ACHN (cell line): ENCODE results near the gene CDH22.

ENCODE experiments used
- DNase-seq: peaks from one replicate; pipeline ENCODE4 v3.0.0-alpha.2; 2015
- in situ Hi-C: cut with HindIII; loops from 2 replicates; pipeline ENCODE4 v1.10.0; 2017; ENCODE audit warnings: low sequenced_read_pairs, low pct_ligation_motif_present, low pct_unique_long_range_greater_than_20kb

Gene CDH22

DNA sequence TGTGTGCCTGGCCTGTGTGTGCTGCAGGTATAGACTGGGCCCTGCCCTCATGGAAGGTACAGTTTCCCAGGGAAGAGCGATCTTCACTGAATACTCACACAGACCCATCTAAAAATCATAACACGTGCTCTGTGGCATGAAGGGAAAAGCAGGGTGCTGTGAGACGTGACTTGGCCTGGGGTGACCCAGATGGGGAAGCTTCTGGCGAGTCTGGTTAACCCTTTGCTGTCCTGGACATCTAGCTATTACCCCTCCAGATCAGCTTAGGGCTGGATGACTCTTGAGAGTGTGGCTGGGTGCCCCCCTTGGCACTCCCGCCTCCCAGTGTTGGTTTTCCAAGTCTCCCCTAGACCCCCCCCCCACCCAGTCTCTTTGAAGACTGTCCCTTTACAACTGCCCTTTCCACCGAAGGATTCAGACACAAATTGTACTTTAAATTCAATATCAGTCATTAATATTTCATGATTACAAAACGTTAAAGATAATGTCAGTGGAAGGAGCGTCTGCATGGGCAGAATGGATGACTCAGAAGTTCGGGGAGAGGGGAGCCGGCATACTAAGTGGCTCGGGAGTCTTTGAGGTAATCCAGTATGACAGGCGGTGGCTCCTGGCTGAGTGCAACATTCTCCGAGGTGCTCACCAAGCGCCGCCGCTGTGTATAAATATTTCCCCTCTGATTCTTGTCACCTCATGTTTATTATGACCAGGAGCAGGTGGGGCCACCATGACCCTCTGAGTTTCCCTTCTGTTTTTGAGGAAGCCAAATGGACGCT is 112.8 kb downstream of the CDH22 start:
- in situ Hi-C loops = no loop called here

DNA sequence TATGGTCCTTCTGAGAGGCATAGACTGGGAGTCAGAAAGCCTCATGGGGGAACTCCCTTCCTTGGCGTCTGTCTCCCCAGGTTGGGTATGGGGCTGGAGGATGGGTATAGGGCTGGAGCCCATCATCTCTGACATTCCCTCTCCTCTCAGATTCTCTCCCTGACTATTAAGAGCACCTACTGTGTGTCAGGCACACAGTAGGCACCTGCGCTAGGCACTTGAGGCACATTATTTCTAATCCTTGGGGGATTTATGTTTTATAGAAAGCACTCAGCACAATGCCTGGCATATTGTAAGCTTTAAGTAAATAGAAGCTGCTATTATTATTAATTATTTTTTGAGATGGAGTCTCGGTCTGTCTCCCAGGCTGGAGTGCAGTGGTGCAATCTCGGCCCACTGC is 113.9 kb downstream of the CDH22 start:
- in situ Hi-C loops = no loop called here
- DNase-seq = no peak

More for the DNA sequence above, 112.8 kb downstream of the CDH22 start:
- no peak for DNase-seq

DNA sequence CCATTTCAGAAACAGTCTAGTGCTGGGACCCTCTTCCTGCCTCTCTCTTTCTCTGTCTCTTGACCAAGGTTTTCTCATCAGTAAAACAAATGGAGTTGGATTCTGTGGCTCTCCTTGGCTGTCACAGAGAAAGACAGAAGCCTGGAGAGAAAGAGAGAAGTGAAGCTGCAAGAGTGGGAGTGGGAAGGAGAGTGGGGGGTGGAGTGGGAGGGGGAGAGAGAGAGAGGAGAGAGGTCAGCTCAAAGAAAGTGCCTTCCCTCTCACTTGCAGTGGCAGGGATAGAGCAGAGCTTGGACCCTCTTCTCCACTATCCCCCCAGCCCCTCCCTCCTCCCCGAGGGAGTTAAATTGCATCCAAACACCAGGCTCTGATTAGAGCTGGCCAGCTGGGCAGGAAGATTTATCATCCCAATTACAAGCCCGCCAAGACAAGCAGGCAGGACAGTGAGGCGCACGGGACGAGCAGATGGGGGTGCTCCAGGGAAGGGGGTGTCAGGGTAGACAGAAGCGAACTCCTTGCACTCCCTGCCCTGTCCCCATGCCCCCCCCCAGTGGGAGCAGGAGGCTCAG is 115.8 kb downstream of the CDH22 start:
- no peak for DNase-seq
- in situ Hi-C loops = no loop called here

DNA sequence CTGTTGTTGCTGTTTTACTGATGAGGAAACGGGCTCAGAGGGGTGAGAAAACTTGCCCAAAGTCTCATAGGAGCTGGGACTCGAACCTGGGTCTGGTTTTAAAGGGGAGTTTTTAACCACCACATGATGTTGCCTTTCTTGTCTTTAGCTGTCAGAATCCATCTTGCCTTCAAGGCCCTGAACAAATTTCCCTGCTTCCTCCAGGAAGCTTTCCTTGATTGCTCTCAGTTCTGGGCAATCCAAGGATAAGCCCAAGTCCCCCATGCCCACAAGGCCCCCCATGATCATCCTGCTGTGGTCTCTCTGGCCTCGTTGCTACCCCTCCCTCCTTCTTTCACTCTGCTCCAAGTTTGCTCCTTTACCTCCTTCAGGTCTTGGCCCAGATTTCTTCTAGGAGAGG is 116.7 kb downstream of the CDH22 start:
- no peak for DNase-seq
- in situ Hi-C loops = no loop called here

DNA sequence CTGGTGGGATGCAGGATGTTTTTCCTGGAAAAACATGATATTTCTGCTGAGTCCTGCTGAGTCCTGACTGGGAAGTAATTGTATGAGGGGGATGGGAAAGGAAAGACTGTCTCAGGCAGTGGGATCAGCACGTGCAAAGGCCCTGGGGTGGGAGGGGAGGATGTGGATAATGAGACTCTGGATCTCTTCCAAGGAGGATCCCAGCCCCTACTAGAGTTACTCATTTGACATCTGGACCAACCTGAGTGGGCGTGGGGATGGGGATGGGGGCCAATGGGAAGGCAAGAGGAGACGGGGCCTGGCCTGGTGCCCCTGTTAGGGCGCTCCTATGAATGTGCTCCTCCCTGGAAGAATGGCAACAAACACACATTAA is 117.1 kb downstream of the CDH22 start:
- in situ Hi-C loops = no loop called here
- no peak for DNase-seq

DNA sequence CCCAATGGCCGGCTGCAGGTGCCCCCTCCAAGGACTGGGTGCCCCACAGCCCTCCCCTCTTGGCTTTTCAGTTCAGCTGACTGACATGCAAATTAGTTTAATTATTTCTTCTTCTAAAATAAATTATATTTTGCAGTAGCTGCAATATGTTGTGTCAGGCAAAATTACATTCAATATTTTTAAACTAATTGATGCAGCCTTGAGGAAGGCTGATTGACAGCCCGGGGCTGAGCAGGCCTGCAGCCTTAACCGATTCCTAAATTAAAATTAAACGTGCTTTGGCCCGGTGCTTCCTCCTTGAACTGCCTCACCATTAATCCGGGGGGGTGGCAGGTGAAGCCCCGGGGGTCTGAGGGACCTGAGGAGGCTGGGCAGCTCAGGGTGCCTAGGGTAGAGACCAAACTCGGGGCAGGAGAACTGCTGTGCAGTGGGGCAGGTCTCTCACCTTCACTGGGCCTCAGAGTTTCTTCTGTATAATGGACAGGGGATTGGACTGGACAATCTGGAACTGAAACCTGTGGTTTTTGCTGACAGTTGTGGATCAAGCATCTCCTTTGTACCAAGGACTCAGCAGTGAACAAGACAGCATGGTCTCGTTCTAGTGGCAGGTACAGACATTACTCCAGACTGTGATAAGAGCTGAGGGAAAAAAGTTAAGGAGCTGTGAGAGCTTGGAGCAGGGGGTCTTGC is 117.7 kb downstream of the CDH22 start:
- no peak for DNase-seq
- in situ Hi-C loops = no loop called here

DNA sequence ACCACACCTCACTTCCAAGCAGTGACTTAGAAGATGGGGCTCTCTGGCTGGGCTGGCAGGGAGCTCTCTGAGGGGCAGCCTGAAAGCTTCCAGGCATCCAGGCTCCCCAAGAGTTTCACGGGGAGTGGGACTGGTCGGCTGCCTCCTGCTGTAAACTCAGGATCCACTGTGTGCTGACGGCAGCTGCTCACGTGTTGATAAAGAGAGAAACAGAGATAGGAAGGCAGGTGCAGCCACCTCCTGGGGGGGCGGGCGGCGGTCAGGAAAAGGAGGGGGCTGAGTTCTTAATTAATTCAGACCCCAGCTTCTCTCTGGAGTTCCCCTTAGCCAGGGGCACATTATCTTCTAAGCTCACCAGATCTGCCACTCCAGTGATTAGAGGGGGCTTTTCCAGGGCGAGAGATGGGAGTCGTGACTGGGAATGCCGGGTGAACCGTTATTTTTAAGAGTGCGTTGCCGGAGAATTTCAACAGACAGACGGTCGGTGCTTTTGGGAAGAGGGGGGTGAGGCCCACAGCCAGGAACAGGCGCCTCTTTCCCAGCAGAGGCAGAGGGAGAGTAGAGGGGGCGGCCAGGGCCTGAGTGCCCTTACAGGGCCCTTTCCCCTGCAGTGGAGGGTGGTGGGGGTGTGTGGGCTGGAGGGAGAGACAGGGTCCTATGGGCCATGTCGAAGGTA is 119.3 kb downstream of the CDH22 start:
- DNase-seq = no peak
- in situ Hi-C loops = no loop called here

DNA sequence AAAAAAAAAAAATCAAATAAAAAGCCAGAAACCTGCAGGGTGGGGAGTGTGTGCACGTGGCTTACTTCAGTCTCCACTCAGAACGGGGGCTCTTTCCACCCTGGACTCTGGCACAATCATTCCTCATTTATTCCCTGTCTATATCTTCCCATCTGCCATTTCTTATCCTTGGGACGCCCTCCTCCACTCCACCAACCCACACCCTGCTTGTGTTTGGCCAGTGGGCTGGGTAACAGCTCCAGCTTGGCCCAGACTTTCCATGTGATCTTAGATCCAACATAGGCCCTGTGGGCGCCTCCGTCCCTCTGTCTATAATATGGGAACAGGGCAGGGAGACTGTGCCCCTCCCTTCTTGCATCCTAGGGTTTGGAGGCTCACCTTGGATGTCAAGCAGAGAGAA is 122.1 kb downstream of the CDH22 start:
- in situ Hi-C loops = no loop called here
- no peak for DNase-seq

DNA sequence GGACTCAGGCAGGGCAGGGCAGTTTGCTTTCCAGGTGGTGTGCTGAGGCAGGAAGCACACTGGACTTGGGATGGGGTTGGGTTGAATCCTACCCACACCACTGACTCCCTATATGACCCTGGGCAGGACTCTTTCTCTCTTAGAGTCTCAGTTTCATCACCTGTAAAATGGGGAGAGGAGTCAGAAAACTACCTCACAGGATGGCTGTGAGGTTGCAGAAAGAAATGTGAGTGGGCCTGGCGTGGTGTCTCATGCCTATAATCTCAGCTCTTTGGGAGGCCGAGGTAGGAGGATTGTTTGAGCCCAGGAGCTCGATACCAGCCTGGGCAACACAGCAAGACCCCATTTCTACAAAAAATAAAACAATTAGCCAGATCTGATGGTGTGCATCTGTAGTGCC is 122.9 kb downstream of the CDH22 start:
- DNase-seq = no peak
- in situ Hi-C loops = no loop called here

DNA sequence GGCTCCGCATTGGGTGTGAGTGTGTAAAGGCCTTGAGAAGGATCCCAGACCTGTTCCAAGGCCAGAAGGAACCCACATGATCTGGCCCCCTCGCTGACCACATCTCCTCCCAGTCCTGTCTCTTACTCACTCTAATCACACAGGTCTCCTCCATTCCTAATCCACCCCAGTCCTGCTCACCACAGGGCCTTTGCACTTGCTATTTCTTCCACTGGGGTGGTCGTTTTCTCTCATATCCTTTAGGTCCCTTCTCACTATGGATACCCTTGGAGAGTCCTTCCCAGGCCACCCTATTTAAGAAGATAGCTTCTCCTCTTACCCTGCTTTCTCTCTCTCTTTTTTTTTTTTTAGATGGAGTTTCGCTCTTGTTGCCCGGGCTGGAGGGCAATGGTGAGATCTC is 124.5 kb downstream of the CDH22 start:
- DNase-seq = no peak
- in situ Hi-C loops = no loop called here

DNA sequence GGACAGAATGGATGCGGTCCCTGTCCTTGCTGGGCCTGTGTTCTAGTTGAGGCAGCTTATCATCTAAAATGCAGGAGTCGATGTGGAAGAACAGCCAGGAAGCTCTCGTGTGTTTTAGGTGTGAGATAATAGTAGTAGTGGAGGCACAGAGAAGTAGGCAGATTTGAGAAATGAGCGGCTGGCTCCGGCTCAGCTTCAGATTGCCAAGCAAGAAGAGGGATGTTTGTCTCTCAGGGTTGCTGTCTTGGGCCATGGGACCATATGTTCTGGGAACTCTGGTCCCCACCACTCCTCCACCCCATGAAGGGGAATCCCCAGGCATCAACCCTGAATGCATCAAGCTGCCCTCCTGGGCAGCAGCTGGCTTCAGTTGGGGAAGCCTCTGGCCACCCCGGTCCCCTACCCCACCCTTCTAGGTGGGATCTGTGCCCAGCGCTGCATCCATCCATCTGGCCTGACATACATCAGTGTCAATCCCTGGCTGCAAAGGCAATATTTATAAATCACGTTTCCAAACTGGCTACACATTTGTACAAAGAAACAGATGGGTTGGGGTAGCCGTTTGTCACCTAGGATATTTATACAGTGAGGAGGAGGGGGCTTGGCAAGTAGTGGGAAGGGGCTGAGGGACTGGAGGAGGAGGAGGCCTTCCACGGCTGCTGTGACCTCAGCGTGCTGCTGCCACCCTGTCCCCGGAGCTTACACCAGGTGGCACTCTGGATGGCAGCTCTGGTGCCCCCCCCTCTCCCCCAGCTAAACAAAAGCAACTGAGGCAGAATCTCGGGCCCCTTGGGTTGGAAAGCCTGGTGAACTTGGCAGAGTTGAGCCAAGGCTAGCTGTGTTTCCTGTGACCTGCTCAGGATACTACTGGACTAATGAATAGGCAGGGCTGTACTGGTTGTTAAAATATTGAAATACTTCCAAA is 125.8 kb downstream of the CDH22 start:
- no peak for DNase-seq
- in situ Hi-C loops = no loop called here

DNA sequence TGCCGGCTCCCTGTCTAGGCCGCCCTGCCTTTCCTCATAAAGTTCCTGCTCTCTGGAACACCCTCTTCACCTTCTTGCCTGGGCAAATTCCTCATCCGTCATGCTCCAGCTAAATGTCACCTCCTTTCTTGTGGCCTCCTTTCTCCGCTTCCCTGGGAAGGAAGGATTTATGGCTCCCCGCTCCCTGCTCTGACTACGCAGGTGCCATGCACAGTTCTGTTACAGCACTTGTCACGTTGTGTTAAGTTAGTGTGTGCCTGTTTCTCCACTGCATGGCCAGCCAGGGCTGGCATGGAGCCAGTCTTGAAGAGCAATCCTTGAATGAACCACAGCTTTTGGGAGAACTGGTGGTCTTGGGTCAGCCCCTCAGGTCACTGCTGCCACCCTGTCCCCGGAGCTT is 128.4 kb downstream of the CDH22 start:
- in situ Hi-C loops = no loop called here
- DNase-seq = no peak

DNA sequence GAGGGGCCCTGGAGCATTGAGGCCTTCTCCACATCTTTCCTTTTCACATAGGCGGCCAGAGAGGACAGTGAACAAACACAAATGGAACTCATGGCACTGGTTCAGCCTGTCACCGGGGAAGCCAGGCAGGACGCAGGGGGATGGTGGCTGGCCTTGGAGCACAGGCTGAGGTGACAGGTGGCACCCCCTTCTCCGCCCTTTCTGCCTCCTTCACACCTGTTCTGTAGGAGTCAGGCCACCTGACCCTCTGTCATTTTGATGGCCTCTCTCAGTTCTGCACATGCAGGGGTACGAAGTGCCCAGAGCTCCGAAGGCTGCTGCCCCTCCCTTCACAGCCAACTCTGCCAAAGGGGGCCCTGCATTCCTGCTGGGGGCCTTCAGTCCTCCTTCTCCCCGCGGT is 129.4 kb downstream of the CDH22 start:
- no peak for DNase-seq

DNA sequence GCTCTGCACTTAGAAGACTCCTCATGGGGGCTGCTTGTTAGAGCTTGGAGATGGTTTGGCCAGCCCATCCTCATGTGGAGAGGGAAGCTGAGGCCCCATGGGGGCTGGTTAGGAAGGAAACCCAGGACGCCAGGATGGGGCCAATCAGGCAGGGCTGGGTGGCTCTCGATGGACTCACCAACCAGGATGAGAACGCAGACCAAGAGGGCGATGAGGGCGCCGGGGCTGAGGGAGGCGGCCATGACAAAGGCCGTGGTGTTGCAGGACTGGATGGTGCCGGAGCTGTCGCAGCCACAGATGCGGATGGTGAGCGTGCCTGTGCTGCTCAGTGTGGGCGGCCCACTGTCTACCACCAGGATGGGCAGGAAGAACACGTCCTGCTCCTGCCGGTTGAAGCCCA is 130.5 kb downstream of the CDH22 start:
- in situ Hi-C loops = no loop called here
- no peak for DNase-seq

More for the DNA sequence above, 129.4 kb downstream of the CDH22 start:
- in situ Hi-C loops = no loop called here

DNA sequence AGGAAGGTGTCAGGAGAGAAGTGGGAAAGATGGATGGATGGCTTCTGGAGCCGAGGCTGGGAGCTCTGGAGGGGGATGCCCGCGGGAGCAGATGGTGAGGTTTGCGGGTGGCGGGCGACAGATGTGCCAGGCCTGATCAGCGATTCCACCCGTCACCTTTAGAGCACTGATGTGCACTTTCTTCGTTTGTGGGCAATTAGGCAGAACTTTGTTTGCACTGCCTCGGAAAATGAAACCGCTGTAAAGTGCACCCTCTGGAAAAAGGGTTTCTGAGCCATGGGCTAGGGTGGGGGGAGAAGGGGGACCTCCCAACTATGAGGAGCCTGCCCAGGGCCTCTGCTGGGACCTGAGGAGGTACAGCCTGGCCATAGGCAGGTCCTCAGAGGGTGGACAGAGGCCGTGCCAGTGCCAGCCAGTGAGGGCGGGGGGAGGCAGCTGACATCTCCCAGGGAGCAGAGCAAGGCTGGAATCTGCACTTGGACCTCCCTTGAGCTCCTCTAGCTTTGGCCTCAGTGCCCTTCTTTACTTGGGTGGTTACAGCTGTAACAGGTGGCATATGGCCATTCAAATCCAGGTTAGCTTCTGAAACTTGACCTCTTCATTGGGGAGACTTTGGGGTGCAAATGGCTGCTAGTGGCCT is 131.4 kb downstream of the CDH22 start:
- no peak for DNase-seq

DNA sequence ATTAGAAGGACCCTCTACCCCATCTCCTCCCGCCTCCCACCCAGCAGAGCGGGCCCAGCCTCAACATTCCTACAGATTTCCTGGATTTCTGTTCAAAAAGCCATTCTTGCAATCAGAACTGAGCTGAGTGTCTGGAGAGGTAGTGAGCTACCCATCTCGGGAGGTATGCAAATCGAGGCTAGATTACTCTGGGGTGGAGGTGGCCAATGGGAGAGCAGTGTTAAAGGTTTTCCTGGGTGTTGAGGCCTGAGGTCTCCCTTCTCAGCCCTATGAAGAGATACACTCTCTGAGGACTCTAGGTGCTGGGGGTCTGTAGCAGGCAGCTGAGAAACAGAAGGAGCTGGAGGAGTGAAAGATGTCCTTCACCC is 133.2 kb downstream of the CDH22 start:
- in situ Hi-C loops = no loop called here

More for the DNA sequence above, 131.4 kb downstream of the CDH22 start:
- in situ Hi-C loops = no loop called here

DNA sequence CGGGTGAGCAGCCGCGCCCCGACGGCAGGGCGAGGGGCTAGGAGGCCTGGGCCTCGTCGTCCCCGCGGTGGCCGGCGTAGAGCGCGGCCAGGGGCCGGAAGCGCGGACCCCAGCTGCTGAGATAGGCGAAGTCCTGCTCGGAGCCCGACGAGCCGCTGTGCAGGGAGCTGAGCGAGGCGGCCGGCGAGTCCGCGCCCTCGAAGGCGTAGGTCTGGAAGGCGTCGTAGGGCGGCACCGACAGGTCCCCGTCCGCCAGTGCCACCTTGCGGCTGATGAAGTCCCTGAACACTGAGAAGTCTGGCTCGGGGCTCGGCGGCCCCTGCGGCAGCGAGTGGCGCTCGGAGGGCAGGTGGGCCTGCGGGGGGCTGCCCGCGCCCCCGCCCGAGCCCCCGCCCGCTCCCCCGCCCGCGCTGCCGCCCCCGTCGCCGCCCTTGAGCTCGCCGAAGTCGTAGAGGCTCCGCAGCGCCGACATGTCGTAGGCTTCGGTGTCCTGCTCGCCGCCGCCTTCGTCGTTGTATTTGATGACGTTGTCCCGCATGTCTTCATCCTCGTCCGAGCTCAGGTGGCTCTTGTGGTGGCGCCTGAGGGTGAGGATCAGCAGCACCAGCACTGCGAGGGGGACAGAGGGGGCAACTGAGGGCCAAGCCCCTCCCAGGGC is 133.7 kb downstream of the CDH22 start:
- in situ Hi-C loops = no loop called here
- no peak for DNase-seq

More for the DNA sequence above, 133.2 kb downstream of the CDH22 start:
- no peak for DNase-seq
